BLaER1 (cell line): ENCODE results near the gene UMOD.

Experiments
- H3K27ac ChIP-seq: shearing (Covaris generic); formaldehyde crosslinking; 2 replicates; pipeline ENCODE4 v1.8.1; 2022
- H3K27me3 ChIP-seq: shearing (Covaris generic); formaldehyde crosslinking; 2 replicates; pipeline ENCODE4 v1.8.1; 2022
- H3K36me3 ChIP-seq: shearing (Covaris generic); formaldehyde crosslinking; 2 replicates; pipeline ENCODE4 v1.8.1; 2022
- H3K4me1 ChIP-seq: shearing (Covaris generic); formaldehyde crosslinking; 2 replicates; pipeline ENCODE4 v1.8.1; 2022
- H3K4me2 ChIP-seq: shearing (Covaris generic); formaldehyde crosslinking; 2 replicates; pipeline ENCODE4 v1.8.1; 2022
- H3K4me3 ChIP-seq: shearing (Covaris generic); formaldehyde crosslinking; 2 replicates; pipeline ENCODE4 v1.8.1; 2022
- H3K9ac ChIP-seq: shearing (Covaris generic); formaldehyde crosslinking; 2 replicates; pipeline ENCODE4 v1.8.1; 2022
- H3K9me3 ChIP-seq: shearing (Covaris generic); formaldehyde crosslinking; 2 replicates; pipeline ENCODE4 v1.8.1; 2022
- H4K20me1 ChIP-seq: shearing (Covaris generic); formaldehyde crosslinking; 2 replicates; pipeline ENCODE4 v1.8.1; 2022
- Cebpa-rat ChIP-seq: shearing (Covaris generic); IDR thresholded peaks from 2 replicates; pipeline ENCODE4 v1.8.1; 2022

The UMOD gene

DNA sequence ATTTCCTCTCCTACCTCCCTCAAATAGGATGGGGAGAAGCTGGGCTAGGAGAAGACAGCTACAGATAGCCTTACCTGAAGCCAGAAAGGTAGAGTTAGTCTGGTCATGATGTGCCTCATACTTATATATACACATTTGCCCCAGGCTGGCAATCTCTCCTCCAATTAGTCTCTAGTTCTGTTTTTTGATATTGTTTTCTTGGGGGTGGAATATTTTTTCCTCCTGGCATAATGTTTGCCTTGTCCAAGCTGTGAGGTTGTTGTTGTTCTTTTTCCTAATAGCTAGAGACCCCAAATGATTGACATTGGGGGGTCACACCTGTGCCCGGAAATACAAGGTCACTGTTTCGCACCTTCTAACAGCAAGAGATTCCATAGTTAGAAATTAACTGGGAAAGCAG lies at the start of gene UMOD:
Gene UMOD, minus strand, starts transcription at position 101 of the 400 bp plus-strand sequence. CDS start 1,978 bp downstream, outside the sequence.
- no peaks in the 10 kb centered on the region for H3K27me3 ChIP-seq
- no peak within 1 kb of the TSS for H3K27ac ChIP-seq
- H4K20me1 ChIP-seq = no peaks in the 10 kb centered on the region
- no peak within 1 kb of the TSS for H3K9ac ChIP-seq
- H3K9me3 ChIP-seq = no peaks in the 10 kb centered on the region
- TF ChIP-seq Cebpa-rat = no peak
- no peak within 1 kb of the TSS for H3K4me3 ChIP-seq
- H3K36me3 ChIP-seq = no peaks in the 10 kb centered on the region
- no peaks in the 10 kb centered on the region for H3K4me1 ChIP-seq
- H3K4me2 ChIP-seq = no peak within 1 kb of the TSS

DNA sequence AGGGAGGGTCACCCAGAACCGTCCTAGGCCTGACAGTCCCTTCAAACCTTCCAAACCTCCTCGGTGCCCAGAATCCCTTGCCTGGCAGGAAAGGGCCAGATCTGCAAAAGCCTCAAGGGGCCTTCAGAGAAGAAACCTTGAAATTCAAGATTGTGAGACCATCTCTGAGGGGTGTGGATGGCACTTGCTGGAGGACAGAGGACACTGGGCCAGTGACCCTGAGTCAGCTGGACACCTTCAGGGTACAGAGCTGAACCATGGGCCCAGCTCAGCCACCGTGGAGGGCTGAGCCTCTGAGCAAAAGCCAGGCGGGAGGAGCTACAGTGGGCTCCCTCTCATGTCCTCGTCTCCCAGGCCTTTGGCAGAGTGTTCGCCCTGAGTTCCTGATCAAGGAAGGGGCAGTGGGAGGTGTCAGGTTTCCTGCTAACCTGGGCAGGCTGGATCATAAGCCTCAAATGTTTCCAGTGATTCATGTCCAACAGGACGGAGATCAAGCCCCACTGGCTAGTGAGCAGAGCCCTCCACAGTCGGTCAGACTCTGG lies 49.0 kb upstream of the UMOD start:
- H3K9ac ChIP-seq = no peak overlapping the region
- H3K4me2 ChIP-seq = no peak overlapping the region
- H4K20me1 ChIP-seq = no peaks in the 10 kb centered on the region
- no peak overlapping the region for H3K27ac ChIP-seq
- no peaks in the 10 kb centered on the region for H3K36me3 ChIP-seq
- H3K4me3 ChIP-seq = no peak overlapping the region
- no peaks in the 10 kb centered on the region for H3K4me1 ChIP-seq
- no peaks in the 10 kb centered on the region for H3K27me3 ChIP-seq
- no peak for TF ChIP-seq Cebpa-rat
- no peaks in the 10 kb centered on the region for H3K9me3 ChIP-seq

DNA sequence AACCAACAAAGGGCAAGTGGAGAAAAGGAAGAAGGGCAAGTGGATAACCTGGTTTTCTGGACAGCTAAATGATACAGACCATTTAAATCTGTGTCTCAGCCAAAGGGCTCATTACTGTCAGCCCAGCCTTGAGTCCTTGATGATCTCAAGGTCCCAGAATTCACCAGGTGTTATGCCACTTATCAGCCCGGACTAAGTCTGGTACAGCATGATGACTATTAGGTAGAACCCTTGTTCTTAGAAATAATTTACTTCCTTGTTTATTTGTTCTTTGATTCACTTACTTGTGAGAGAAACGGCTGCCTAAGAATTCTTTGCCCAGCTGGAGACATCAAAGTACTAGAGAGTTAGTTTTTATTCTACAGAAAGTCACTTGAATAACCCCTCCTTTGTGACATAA lies 48.6 kb upstream of the UMOD start:
- no peak overlapping the region for H3K4me3 ChIP-seq
- H3K27me3 ChIP-seq = no peaks in the 10 kb centered on the region
- H3K36me3 ChIP-seq = no peaks in the 10 kb centered on the region
- no peaks in the 10 kb centered on the region for H4K20me1 ChIP-seq
- H3K27ac ChIP-seq = no peak overlapping the region
- H3K4me1 ChIP-seq = no peaks in the 10 kb centered on the region
- TF ChIP-seq Cebpa-rat = no peak
- no peak overlapping the region for H3K9ac ChIP-seq
- no peaks in the 10 kb centered on the region for H3K9me3 ChIP-seq
- H3K4me2 ChIP-seq = no peak overlapping the region

DNA sequence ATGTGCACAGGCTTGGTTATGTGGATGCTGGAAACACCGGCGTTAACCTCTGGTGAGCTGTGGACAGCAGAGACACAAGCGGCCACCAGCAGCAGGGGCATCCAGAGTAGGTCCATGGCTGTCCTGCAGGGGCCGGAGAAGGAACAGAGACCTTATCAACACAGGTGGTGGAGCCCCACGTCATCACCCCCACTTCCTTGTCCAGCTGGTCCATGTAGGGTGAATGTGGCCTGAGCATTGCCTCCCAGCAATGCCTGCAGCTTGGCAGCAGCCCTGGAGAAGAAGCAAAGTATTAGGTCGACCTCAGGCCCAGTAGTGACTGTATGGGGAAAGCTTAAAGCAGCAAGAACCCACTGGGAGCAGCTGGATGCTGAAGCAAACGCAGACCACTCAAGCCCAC lies 46.7 kb upstream of the UMOD start:
- Histone ChIP-seq H3K4me2 (no peak overlapping the region), H3K27me3 (no peaks in the 10 kb centered on the region), H3K4me3 (no peak overlapping the region), H3K4me1 (no peaks in the 10 kb centered on the region), H3K27ac (no peak overlapping the region), H4K20me1 (no peaks in the 10 kb centered on the region), H3K36me3 (no peaks in the 10 kb centered on the region), H3K9ac (no peak overlapping the region), H3K9me3 (no peaks in the 10 kb centered on the region)
- TF ChIP-seq Cebpa-rat = no peak

DNA sequence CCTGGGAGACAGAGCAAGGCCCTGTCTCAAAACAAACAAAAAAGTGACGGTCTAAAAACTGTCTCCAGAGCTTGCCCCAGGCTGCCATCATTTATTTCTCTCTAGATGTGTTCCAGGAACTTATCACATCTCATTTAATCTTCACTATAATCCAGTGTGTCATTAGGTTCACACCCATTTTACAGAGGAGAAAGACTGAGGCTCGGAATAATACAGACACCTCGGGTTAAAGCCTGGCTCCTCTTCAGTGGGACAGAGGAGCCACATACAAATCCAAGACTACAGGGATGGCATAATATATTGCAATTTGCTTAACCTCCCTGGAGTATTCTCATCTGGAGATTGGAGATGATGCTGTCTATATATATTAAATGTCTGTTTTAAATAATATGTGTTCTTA lies 46.1 kb upstream of the UMOD start:
- no peak overlapping the region for H3K4me2 ChIP-seq
- no peaks in the 10 kb centered on the region for H4K20me1 ChIP-seq
- H3K9ac ChIP-seq = no peak overlapping the region
- H3K4me1 ChIP-seq = no peaks in the 10 kb centered on the region
- H3K9me3 ChIP-seq = no peaks in the 10 kb centered on the region
- H3K27ac ChIP-seq = no peak overlapping the region
- no peak for TF ChIP-seq Cebpa-rat
- no peak overlapping the region for H3K4me3 ChIP-seq
- no peaks in the 10 kb centered on the region for H3K36me3 ChIP-seq
- no peaks in the 10 kb centered on the region for H3K27me3 ChIP-seq

DNA sequence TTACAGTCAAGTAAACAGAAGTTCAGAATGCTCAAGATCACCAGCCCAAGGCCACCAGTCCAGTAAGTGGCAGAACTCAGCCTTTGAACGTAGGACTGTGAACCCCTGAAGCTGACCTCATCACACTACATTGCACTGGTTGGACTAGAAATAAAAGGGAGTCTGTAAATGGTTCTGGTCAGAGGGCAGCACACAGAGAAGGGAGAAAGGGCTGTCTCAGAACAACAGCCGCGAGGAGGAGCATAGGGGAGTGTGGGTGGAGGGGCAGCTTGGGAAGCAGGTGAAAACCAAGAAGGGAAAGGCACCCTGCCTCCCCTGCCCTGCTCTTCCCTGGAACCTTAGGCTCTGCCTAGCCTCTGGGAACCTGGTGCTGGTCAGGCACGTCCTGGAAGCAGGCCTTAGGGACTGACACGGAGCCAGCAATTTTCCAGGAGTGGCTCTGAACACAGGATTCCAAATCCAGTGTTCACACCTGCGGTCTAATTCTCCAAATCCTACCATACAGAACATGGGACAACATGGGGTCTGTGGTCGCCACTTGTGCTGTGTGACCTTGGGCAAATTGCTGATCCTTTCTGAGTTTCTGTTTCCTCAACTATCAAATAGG lies 45.1 kb upstream of the UMOD start:
- H3K27me3 ChIP-seq = no peaks in the 10 kb centered on the region
- no peak overlapping the region for H3K27ac ChIP-seq

DNA sequence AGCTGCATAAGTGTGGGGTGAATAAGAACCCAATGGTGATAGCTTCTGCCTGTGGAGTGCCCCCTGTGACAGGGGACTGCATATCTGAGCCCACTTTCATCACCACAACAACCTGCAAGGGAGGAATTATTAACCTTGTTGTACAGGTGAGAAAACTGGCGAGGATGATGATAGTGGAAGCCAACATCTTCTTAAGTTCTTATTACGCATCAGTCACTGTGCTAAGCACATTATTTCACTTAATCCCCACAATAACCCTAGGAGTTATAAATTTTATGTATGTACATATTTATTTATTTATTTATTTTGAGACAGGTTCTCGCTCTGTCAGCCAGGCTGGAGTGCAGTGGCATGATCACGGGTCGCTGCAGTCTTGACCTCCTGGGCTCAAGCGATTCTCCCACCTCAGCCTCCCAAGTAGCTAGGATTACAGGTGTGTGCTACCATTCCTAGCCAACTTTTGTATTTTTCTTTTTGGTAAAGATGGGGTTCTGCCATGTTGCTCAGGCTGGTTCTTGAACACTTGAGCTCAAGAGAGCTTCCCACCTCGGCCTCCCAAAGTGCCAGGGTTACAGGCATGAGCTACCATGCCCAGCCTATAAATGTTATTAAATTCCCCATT lies 44.4 kb upstream of the UMOD start:
- H3K9me3 ChIP-seq = no peaks in the 10 kb centered on the region
- H3K36me3 ChIP-seq = no peaks in the 10 kb centered on the region
- no peak overlapping the region for H3K9ac ChIP-seq
- no peak for TF ChIP-seq Cebpa-rat
- no peak overlapping the region for H3K27ac ChIP-seq
- H3K4me3 ChIP-seq = no peak overlapping the region
- H3K4me2 ChIP-seq = no peak overlapping the region
- peaks cover 5% of the 10 kb centered on the region; the same call in 1 of the 2 replicates for H3K4me1 ChIP-seq
- no peaks in the 10 kb centered on the region for H4K20me1 ChIP-seq
- H3K27me3 ChIP-seq = no peaks in the 10 kb centered on the region

More for the DNA sequence above, 45.1 kb upstream of the UMOD start:
- Histone ChIP-seq H3K36me3 (no peaks in the 10 kb centered on the region), H4K20me1 (no peaks in the 10 kb centered on the region), H3K9me3 (no peaks in the 10 kb centered on the region), H3K4me1 (no peaks in the 10 kb centered on the region), H3K4me3 (no peak overlapping the region), H3K4me2 (no peak overlapping the region), H3K9ac (no peak overlapping the region)
- no peak for TF ChIP-seq Cebpa-rat

DNA sequence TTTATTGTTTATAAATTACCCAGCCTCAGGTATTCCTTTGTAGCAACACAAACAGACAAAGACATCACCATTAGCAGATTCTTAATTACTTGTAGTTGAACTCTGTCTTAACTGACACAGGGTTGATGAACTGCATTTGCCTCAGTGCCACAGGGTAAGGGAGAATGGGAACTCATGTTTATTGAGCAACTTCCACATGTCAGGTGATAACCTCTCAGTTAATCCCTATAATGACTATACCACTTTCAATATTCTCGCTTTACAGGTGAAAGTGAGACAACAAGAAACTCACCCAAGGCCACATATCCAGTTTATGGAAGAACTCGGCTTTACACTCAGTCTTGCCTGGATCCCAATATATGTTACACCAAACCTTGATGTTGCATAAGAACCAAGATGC lies 43.4 kb upstream of the UMOD start:
- no peak overlapping the region for H3K4me2 ChIP-seq
- no peaks in the 10 kb centered on the region for H4K20me1 ChIP-seq
- no peak for TF ChIP-seq Cebpa-rat
- no peak overlapping the region for H3K4me3 ChIP-seq
- H3K9me3 ChIP-seq = no peaks in the 10 kb centered on the region
- H3K27me3 ChIP-seq = no peaks in the 10 kb centered on the region
- no peaks in the 10 kb centered on the region for H3K36me3 ChIP-seq
- no peak overlapping the region for H3K9ac ChIP-seq
- no peak overlapping the region for H3K27ac ChIP-seq
- H3K4me1 ChIP-seq = peaks cover 5% of the 10 kb centered on the region; the same call in 1 of the 2 replicates

DNA sequence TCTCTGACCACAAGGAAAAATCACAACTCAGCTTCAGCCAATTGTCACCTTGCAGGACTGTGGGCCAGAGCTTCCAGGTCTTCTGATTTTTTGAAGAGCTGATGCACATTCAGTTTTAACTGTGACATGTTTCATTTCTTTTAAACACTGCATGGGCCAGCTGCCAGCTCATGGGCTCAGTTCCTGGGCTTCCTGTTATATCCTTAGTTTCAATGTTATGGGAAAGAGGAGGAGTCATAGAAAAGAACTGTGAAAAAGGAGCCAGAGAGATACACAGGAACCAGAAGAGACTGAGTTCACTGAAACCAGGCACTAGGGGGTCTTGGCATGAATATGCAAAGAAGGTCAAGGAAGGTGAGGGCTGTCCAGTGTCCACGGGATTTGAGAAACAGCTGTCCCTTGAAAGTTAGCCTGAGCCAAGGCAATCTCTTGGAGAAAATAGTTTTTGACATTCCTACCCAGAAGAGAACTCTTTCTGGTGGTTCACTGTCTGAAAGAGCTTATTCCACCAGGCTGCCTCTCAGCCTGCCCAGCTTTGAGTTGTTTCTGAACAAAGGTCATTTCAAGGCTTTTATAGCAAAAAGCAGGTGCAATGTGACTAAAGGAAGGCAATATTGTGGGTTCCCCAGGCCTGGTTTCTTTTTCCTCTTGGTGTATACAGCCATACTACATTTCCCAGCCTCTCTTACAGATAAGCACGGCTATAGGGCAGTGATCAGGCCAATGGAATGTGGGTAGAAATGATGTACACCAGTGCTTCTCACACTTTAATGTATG lies 41.5 kb upstream of the UMOD start:
- no peak for TF ChIP-seq Cebpa-rat
- no peak overlapping the region for H3K4me3 ChIP-seq
- no peak overlapping the region for H3K9ac ChIP-seq
- H3K27ac ChIP-seq = no peak overlapping the region
- H3K4me1 ChIP-seq = peaks cover 5% of the 10 kb centered on the region; the same call in 1 of the 2 replicates
- H3K36me3 ChIP-seq = no peaks in the 10 kb centered on the region
- no peaks in the 10 kb centered on the region for H3K9me3 ChIP-seq
- H3K4me2 ChIP-seq = no peak overlapping the region
- H3K27me3 ChIP-seq = no peaks in the 10 kb centered on the region
- H4K20me1 ChIP-seq = no peaks in the 10 kb centered on the region

DNA sequence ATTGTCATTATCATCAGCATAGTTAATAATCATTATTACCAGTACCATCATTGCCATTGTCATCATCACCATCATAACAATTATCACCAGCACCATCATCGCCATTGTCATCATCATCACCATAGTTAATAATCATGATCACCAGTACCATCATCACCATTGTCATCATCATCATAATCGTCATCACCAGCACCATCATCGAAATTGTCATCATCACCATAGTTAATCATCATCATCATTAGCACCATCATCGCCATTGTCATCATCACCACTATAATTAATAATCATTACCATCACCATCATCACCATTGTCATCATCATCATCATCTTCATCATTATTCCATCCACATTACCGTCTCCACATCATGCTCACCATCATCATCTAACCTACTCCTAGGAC lies 38.5 kb upstream of the UMOD start:
- Histone ChIP-seq H3K9ac (no peak overlapping the region), H4K20me1 (no peaks in the 10 kb centered on the region), H3K4me2 (no peak overlapping the region), H3K4me1 (peaks cover 5% of the 10 kb centered on the region; the same call in 1 of the 2 replicates), H3K9me3 (no peaks in the 10 kb centered on the region), H3K27ac (no peak overlapping the region), H3K4me3 (no peak overlapping the region), H3K36me3 (no peaks in the 10 kb centered on the region), H3K27me3 (no peaks in the 10 kb centered on the region)
- TF ChIP-seq Cebpa-rat = no peak
